Hepatocyte (in vitro differentiated cells): Measurements from ENCODE around the gene ETV6. TPM values are rescaled to one million over a fixed set of nuclear protein-coding genes. Genes with fewer than 3 reads are reported as not detected.

Experiments
- DNase-seq: peaks from one replicate; pipeline ENCODE4 v3.0.0-alpha.2; 2016; ENCODE audit warnings: low spot score
- H2AFZ ChIP-seq: fragments of 200-600 bp; sonication (generic); 2 replicates; pipeline ENCODE4 v1.6.0; 2016; ENCODE audit warnings: antibody characterized with exemption, mild to moderate bottlenecking
- H3K27ac ChIP-seq: fragments of 200-600 bp; sonication (generic); 2 replicates; pipeline ENCODE4 v1.5.1; 2016; ENCODE audit warnings: mild to moderate bottlenecking
- H3K27me3 ChIP-seq: fragments of 200-600 bp; sonication (generic); 2 replicates; pipeline ENCODE4 v1.6.1; 2016
- H3K36me3 ChIP-seq: fragments of 200-600 bp; sonication (generic); replicated peaks from 2 replicates; pipeline ENCODE4 v1.5.1; 2016; ENCODE audit warnings: low read depth; ENCODE audit not compliant: insufficient read depth
- H3K4me1 ChIP-seq: fragments of 200-600 bp; sonication (generic); 2 replicates; pipeline ENCODE4 v1.5.1; 2016; ENCODE audit warnings: mild to moderate bottlenecking, moderate library complexity; ENCODE audit not compliant: insufficient read depth
- H3K4me2 ChIP-seq: fragments of 200-600 bp; sonication (generic); 2 replicates; pipeline ENCODE4 v1.6.0; 2016
- H3K4me3 ChIP-seq: fragments of 200-600 bp; sonication (generic); 2 replicates; pipeline ENCODE4 v1.5.1; 2016; ENCODE audit warnings: mild to moderate bottlenecking
- H3K79me2 ChIP-seq: fragments of 200-600 bp; sonication (generic); 2 replicates; pipeline ENCODE4 v1.6.0; 2017; ENCODE audit warnings: mild to moderate bottlenecking
- H3K9me2 ChIP-seq: fragments of 200-600 bp; sonication (generic); replicated peaks from 2 replicates; pipeline ENCODE4 v1.6.0; 2017; ENCODE audit warnings: mild to moderate bottlenecking; ENCODE audit not compliant: insufficient read depth
- H3K9me3 ChIP-seq: fragments of 200-600 bp; sonication (generic); 2 replicates; pipeline ENCODE4 v1.5.1; 2016; ENCODE audit warnings: low read depth, mild to moderate bottlenecking
- H4K20me1 ChIP-seq: fragments of 200-600 bp; sonication (generic); 2 replicates; pipeline ENCODE4 v1.6.0; 2016; ENCODE audit warnings: mild to moderate bottlenecking; ENCODE audit not compliant: insufficient read depth, poor library complexity, severe bottlenecking
- EZH2 ChIP-seq: fragments of 200-600 bp; sonication (generic); IDR thresholded peaks from 2 replicates; pipeline ENCODE4 v1.6.1; 2016; ENCODE audit warnings: antibody characterized with exemption, mild to moderate bottlenecking, borderline replicate concordance
- EZH2phosphoT487 ChIP-seq: fragments of 200-600 bp; sonication (generic); IDR thresholded peaks from one replicate; pipeline ENCODE4 v1.6.1; 2018; ENCODE audit warnings: antibody characterized with exemption, mild to moderate bottlenecking, low read depth, moderate library complexity; ENCODE audit not compliant: unreplicated experiment, severe bottlenecking
- WGBS: methylation state at CpG from one replicate; pipeline ENCODE4 v1.1.6; 2016; ENCODE audit warnings: low lambda C conversion rate; ENCODE audit errors: missing lambda C conversion rate; 5-methylcytosine and 5-hydroxymethylcytosine counted together
- polyA plus RNA-seq: library from polyadenylated mRNA; unstranded; fragments of >200 nt; fragmentation: Nextera tagmentation; extraction: Ambion mirVana; gene quantifications from 2 replicates; pipeline ENCODE4 v1.2.1, GENCODE V29; 2016
- total RNA-seq: library from RNA; depleted of rRNA; stranded (reverse); fragments of >200 nt; gene quantifications from 2 replicates; pipeline ENCODE4 v1.2.3, GENCODE V29; 2014
- TF ChIP-seq, protein P1 (sequence below): fragments of 200-600 bp; sonication (generic); IDR thresholded peaks from 2 replicates; pipeline ENCODE4 v1.5.1; 2016; ENCODE audit warnings: antibody characterized with exemption, mild to moderate bottlenecking; ENCODE audit not compliant: poor library complexity

ETV6 gene
- 8.0 and 8.8 TPM in 2 replicates for total RNA-seq
- polyA plus RNA-seq = 9.7 and 11.9 TPM in 2 replicates

DNA sequence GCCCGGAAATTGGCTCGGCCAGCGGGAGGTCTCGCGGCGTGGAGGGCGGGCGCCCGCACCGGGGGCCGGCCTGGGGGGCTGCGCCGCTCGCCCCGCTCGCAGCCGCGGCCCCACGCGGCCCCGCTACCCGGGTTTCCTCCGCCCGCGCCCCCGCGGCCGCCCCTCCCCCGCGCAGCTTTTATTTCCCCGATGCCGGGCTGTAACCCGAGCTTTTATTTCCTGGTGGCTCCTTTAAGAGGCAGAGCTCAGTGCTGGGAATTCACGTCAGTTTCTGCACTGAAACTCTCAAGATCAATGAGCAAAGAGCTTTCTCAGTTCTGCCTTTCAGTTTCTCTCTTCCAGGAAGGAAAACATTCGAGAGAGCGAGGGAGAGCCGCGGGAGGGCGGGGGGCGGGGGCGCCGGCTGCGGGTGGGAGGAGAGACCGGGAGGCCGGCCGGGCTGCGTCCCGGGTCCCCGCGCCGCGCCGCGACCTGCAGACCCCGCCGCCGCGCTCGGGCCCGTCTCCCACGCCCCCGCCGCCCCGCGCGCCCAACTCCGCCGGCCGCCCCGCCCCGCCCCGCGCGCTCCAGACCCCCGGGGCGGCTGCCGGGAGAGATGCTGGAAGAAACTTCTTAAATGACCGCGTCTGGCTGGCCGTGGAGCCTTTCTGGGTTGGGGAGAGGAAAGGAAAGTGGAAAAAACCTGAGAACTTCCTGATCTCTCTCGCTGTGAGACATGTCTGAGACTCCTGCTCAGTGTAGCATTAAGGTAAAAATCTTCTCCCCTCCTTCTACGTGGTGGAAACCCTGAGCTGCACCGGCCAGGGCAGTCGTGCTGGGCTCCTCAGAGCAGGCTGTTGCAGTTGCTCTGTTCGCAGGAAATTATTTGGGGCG, at the start of gene ETV6:
Gene ETV6, plus strand, starts transcription at position 262 of the 873 bp plus-strand sequence. Its CDS starts 454 bp downstream, at position 716.
- Histone ChIP-seq H3K79me2 (peaks cover 43% of the 10 kb centered on the region), H4K20me1 (no peaks in the 10 kb centered on the region), H3K4me1 (peaks cover 10% of the 10 kb centered on the region), H3K27ac (peak within 1 kb of the TSS; percentile 97), H3K4me2 (peak within 1 kb of the TSS; percentile 79), H3K27me3 (no peaks in the 10 kb centered on the region), H2AFZ (peak within 1 kb of the TSS; percentile 88), H3K4me3 (peak within 1 kb of the TSS; percentile 81), H3K9me3 (no peaks in the 10 kb centered on the region), H3K9me2 (no peaks in the 10 kb centered on the region), H3K36me3 (no peaks in the 10 kb centered on the region)
- DNase-seq = peak; percentile 87
- 2% methylated on average over 15 of the region's 86 CpGs for WGBS
- TF ChIP-seq, protein P1, sequence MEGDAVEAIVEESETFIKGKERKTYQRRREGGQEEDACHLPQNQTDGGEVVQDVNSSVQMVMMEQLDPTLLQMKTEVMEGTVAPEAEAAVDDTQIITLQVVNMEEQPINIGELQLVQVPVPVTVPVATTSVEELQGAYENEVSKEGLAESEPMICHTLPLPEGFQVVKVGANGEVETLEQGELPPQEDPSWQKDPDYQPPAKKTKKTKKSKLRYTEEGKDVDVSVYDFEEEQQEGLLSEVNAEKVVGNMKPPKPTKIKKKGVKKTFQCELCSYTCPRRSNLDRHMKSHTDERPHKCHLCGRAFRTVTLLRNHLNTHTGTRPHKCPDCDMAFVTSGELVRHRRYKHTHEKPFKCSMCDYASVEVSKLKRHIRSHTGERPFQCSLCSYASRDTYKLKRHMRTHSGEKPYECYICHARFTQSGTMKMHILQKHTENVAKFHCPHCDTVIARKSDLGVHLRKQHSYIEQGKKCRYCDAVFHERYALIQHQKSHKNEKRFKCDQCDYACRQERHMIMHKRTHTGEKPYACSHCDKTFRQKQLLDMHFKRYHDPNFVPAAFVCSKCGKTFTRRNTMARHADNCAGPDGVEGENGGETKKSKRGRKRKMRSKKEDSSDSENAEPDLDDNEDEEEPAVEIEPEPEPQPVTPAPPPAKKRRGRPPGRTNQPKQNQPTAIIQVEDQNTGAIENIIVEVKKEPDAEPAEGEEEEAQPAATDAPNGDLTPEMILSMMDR = no peak
- no peak for TF ChIP-seq EZH2
- TF ChIP-seq EZH2phosphoT487 = no peak

DNA sequence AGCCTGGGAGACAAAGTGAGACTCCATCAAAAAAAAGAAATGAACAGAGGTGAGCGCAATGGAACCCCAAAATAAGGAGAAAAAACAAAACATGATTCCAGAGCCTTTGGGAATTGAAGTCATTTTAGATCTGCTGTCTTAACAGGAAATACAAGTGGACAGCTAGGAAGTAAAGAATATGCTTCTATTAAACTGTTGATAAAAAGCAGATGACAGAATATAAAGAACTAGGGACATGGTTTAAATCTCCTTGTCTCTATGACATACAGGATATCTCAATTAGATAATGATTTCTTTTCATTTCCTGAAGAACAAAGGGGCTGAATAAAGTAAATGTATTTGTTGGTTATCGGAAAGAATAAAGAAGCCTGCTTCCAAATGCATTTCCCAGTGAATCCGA, 49.3 kb upstream of the ETV6 start:
- TF ChIP-seq, protein P1 = no peak
- TF ChIP-seq EZH2phosphoT487 = no peak
- no peak for TF ChIP-seq EZH2
- 80% methylated on average over 3 of the region's 3 CpGs for WGBS

DNA sequence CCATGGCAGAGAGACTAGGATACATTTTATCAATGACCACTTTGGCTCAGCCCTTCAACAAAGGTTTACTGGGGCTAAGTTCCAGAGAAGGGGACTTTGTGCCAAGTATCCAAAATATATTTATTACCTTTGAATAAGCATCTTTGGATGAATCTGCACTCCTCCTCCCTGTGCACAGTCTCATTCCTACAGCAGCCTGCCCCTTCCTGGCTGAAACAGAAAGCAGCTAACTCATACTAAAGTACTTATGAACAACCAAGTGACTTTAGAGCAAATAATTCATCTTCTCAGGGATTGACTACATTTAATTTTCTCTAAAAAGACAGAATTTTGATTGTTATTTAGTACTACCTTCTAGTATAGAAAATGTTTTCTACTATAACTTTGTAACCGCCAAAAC, 47.8 kb upstream of the ETV6 start:
- H3K4me3 ChIP-seq = no peak overlapping the region
- no peak overlapping the region for H3K4me2 ChIP-seq
- no peaks in the 10 kb centered on the region for H4K20me1 ChIP-seq
- no peak overlapping the region for H3K27ac ChIP-seq
- DNase-seq = no peak
- no peaks in the 10 kb centered on the region for H3K36me3 ChIP-seq
- WGBS = 94% methylated on average over 1 of the region's 1 CpG
- peaks cover 3% of the 10 kb centered on the region for H3K4me1 ChIP-seq
- no peaks in the 10 kb centered on the region for H3K79me2 ChIP-seq
- no peaks in the 10 kb centered on the region for H3K9me3 ChIP-seq
- no peak overlapping the region for H2AFZ ChIP-seq
- TF ChIP-seq EZH2 (no peak), EZH2phosphoT487 (no peak)
- TF ChIP-seq, protein P1 = no peak
- H3K27me3 ChIP-seq = no peaks in the 10 kb centered on the region
- H3K9me2 ChIP-seq = no peaks in the 10 kb centered on the region

More for the DNA sequence above, 49.3 kb upstream of the ETV6 start:
- H3K79me2 ChIP-seq = no peaks in the 10 kb centered on the region
- no peak overlapping the region for H3K4me3 ChIP-seq
- H3K27me3 ChIP-seq = no peaks in the 10 kb centered on the region
- H3K36me3 ChIP-seq = no peaks in the 10 kb centered on the region
- H3K9me2 ChIP-seq = no peaks in the 10 kb centered on the region
- DNase-seq = no peak
- no peaks in the 10 kb centered on the region for H4K20me1 ChIP-seq
- no peaks in the 10 kb centered on the region for H3K4me1 ChIP-seq
- H3K9me3 ChIP-seq = no peaks in the 10 kb centered on the region
- no peak overlapping the region for H2AFZ ChIP-seq
- H3K27ac ChIP-seq = no peak overlapping the region
- no peak overlapping the region for H3K4me2 ChIP-seq
